Thoracic aorta (tissue), 2 donors: ENCODE measurements around the gene CCDC83. TPM values are rescaled to one million over a fixed set of nuclear protein-coding genes. Genes with fewer than 3 reads are reported as not detected.
A peak's percentile ranks its signal among the peaks of the same experiment; 100 is the strongest.

Experiments used
- ATAC-seq: fragments of 150-250 bp; one replicate; pipeline ENCODE4 v1.8.0; 2017; ENCODE audit warnings: low read depth; ENCODE audit not compliant: insufficient number of reproducible peaks, low FRiP score
- DNase-seq: peaks from one replicate; pipeline ENCODE4 v3.0.0-alpha.2; 2020; ENCODE audit warnings: low spot score
- H3K27ac ChIP-seq, 2 donors: fragments of 200-600 bp; sonication (generic); 1 replicate in 1 of 2; 2 replicates in 1 of 2; pipeline ENCODE4 v1.5.1; 2016; ENCODE audit warnings: mild to moderate bottlenecking in 2 of 2, moderate library complexity in 2 of 2
- H3K27me3 ChIP-seq: fragments of 200-600 bp; sonication (generic); replicated peaks from 2 replicates; pipeline ENCODE4 v1.6.0; 2016; ENCODE audit warnings: mild to moderate bottlenecking; ENCODE audit not compliant: insufficient read depth
- H3K36me3 ChIP-seq: fragments of 200-600 bp; sonication (generic); one replicate; pipeline ENCODE4 v1.5.1; 2016
- H3K4me1 ChIP-seq, 2 donors: fragments of 200-600 bp; sonication (generic); 1 replicate in 1 of 2; 2 replicates in 1 of 2; pipeline versions ENCODE4 v1.5.1 to v1.6.0; 2016; ENCODE audit warnings: low read depth in 2 of 2, mild to moderate bottlenecking in 1 of 2; ENCODE audit not compliant: control insufficient read depth in 1 of 2
- H3K4me3 ChIP-seq: fragments of 200-600 bp; sonication (generic); 2 replicates; pipeline ENCODE4 v1.5.1; 2016; ENCODE audit warnings: mild to moderate bottlenecking
- H3K9me3 ChIP-seq: fragments of 200-600 bp; sonication (generic); 2 replicates; pipeline ENCODE4 v1.5.1; 2016
- CTCF ChIP-seq: fragments of 200-600 bp; sonication (generic); IDR thresholded peaks from one replicate; pipeline ENCODE4 v1.5.1; 2019; ENCODE audit warnings: antibody characterized with exemption
- total RNA-seq, 2 donors: library from RNA; depleted of rRNA; stranded (reverse); fragments of >200 nt; gene quantifications; one replicate each; pipeline versions ENCODE4 v1.1.0 to v1.2.3, GENCODE V29; 2016

The CCDC83 gene
- total RNA-seq, 2 donors from 2014 or later: not detected

- no peak for ATAC-seq
Observed at GRCh38 chr11:85809863-85810262, 45.3 kb upstream of the CCDC83 start.

GRCh38 chr11:85810521-85810870, 44.7 kb upstream of the CCDC83 start:
- peaks cover 11 to 17% of the 10 kb centered on the region in 2 donors for H3K4me1 ChIP-seq
- H3K9me3 ChIP-seq: no peaks in the 10 kb centered on the region
- ATAC-seq (no peak), DNase-seq (no peak)
- no peaks in the 10 kb centered on the region for H3K27me3 ChIP-seq
- H3K4me3 ChIP-seq: peak overlapping the region; percentile 93
- peak overlapping the region in 1 of 2 donors; percentile 6 for H3K27ac ChIP-seq
- no peak for TF ChIP-seq CTCF
- H3K36me3 ChIP-seq: no peaks in the 10 kb centered on the region

More at GRCh38 chr11:85809863-85810262, 45.3 kb upstream of the CCDC83 start:
- no peaks in the 10 kb centered on the region for H3K9me3 ChIP-seq
- peak overlapping the region in 1 of 2 donors; percentile 6 for H3K27ac ChIP-seq
- H3K36me3 ChIP-seq: no peaks in the 10 kb centered on the region
- no peak for TF ChIP-seq CTCF
- H3K27me3 ChIP-seq: no peaks in the 10 kb centered on the region
- peak overlapping the region; percentile 93 for H3K4me3 ChIP-seq
- no peak for DNase-seq
- H3K4me1 ChIP-seq: peaks cover 11 to 17% of the 10 kb centered on the region in 2 donors

GRCh38 chr11:85810871-85811611, 44.1 kb upstream of the CCDC83 start, which contains the start of gene SYTL2:
TSS of gene SYTL2 (minus strand) at chr11:85811141. CDS start at chr11:85757725, 53,416 bp downstream.
- H3K4me1 ChIP-seq: peaks cover 11 to 17% of the 10 kb centered on the region in 2 donors
- TF ChIP-seq CTCF: peak; percentile 19
- no peaks in the 10 kb centered on the region for H3K9me3 ChIP-seq
- no peaks in the 10 kb centered on the region for H3K36me3 ChIP-seq
- H3K4me3 ChIP-seq: peak within 1 kb of the TSS; percentile 93
- no peaks in the 10 kb centered on the region for H3K27me3 ChIP-seq
- DNase-seq (no peak), ATAC-seq (peak; percentile 62)
- H3K27ac ChIP-seq: peak within 1 kb of the TSS in 1 of 2 donors; percentile 19

- no peak for TF ChIP-seq CTCF
- Histone ChIP-seq H3K36me3 (no peaks in the 10 kb centered on the region), H3K4me3 (peak overlapping the region; percentile 93), H3K27me3 (no peaks in the 10 kb centered on the region), H3K9me3 (no peaks in the 10 kb centered on the region), H3K27ac (no peak overlapping the region), H3K4me1 (peaks cover 11 to 17% of the 10 kb centered on the region in 2 donors)
- DNase-seq (no peak), ATAC-seq (no peak)
Observed at GRCh38 chr11:85811624-85812023, 43.6 kb upstream of the CCDC83 start.

GRCh38 chr11:85813721-85814120, 41.5 kb upstream of the CCDC83 start:
- no peak for DNase-seq
- Histone ChIP-seq H3K9me3 (no peaks in the 10 kb centered on the region), H3K4me3 (no peak overlapping the region), H3K4me1 (peaks cover 11 to 17% of the 10 kb centered on the region in 2 donors), H3K27me3 (no peaks in the 10 kb centered on the region), H3K36me3 (no peaks in the 10 kb centered on the region), H3K27ac (no peak overlapping the region)
- no peak for ATAC-seq
- TF ChIP-seq CTCF: no peak
